ENCODE results near the gene RDH11.
"Not testable (repeated sequence)": the region's sequence is repeated elsewhere in the genome, so short reads cannot be mapped to it uniquely, and the experiment has no call there.

Gene RDH11, protein sequence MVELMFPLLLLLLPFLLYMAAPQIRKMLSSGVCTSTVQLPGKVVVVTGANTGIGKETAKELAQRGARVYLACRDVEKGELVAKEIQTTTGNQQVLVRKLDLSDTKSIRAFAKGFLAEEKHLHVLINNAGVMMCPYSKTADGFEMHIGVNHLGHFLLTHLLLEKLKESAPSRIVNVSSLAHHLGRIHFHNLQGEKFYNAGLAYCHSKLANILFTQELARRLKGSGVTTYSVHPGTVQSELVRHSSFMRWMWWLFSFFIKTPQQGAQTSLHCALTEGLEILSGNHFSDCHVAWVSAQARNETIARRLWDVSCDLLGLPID

DNA sequence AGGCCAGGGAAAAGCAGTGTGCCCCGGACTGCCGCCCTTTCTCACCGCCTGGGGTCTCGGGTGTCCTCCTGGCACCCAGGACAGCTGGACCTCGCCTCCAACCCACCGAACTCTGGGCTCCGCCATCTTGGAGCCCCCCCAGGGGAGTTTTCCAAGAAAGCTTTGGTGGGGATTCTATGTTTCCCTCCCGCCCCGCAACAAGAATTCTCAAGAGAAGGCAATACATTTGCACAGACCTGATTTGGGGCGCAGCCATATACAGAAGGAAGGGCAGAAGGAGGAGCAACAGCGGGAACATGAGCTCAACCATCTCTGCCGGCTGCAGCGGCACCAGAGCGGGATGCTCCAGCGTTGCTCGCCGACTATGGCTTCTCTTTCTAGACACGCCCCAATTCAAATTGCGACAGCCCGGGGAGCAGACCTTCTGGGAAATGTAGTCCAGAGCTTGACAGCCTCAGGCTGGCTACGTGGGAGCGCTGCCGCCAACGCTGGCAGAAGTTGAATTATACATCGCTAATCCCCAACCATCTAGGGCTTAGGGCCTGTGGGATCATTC is at the start of gene RDH11:
RDH11 (minus strand) TSS at position 371 of the 556 bp plus-strand sequence; CDS start at position 310, 61 bp downstream.
- DNase-seq (ENCODE audit: low spot score): peak; percentile 90

DNA sequence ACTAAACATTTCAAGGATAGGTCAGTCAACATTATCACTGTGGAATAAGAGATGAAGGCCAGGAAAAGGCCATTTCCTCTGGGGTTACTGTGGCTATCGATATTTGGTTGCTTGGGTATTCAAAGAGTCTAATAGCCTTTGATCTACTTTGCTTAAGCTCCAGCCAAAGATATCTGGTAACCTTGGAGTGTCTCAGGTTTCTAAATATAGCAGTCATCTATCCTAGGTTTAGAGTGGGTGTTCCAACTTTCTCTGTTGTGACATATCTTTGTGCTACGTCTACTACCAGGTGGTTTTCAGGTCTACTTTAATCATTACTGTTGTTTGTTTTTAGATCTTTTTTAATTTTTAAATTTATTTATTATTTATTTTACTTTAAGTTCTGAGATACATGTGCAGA is 48.5 kb upstream of the RDH11 start:
- no peak for DNase-seq (ENCODE audit: low spot score)

- no peak for DNase-seq (ENCODE audit: low spot score)
Observed at GRCh38 chr14:67738740-67739504, 43.4 kb upstream of the RDH11 start.

- no peak for DNase-seq (ENCODE audit: low spot score)
Observed at GRCh38 chr14:67736771-67737170, 41.2 kb upstream of the RDH11 start.

GRCh38 chr14:67735336-67736147 is 40.0 kb upstream of the RDH11 start:
- DNase-seq (ENCODE audit: low spot score): no peak

DNA sequence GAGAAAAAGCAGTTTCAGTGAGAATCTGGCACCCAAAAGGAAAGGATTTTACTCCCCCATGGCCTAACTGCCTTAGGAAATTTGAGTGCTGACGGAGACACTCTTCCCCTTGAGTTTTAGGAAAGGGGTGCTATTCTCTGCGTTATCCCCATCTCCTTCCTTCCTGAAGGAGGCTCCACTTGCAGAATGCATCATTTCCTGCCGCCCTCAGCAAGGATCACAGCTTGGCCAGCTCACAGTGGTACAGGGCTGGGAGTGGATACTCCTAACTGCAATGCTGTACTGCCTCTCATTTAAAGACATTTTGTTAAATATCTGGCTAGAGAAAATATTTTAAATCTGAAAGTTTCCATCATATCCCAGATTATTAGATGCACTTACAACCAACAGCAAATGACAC is 39.1 kb upstream of the RDH11 start:
- DNase-seq (ENCODE audit: low spot score): no peak

GRCh38 chr14:67733616-67734015 is 38.1 kb upstream of the RDH11 start:
- no peak for DNase-seq (ENCODE audit: low spot score)

DNA sequence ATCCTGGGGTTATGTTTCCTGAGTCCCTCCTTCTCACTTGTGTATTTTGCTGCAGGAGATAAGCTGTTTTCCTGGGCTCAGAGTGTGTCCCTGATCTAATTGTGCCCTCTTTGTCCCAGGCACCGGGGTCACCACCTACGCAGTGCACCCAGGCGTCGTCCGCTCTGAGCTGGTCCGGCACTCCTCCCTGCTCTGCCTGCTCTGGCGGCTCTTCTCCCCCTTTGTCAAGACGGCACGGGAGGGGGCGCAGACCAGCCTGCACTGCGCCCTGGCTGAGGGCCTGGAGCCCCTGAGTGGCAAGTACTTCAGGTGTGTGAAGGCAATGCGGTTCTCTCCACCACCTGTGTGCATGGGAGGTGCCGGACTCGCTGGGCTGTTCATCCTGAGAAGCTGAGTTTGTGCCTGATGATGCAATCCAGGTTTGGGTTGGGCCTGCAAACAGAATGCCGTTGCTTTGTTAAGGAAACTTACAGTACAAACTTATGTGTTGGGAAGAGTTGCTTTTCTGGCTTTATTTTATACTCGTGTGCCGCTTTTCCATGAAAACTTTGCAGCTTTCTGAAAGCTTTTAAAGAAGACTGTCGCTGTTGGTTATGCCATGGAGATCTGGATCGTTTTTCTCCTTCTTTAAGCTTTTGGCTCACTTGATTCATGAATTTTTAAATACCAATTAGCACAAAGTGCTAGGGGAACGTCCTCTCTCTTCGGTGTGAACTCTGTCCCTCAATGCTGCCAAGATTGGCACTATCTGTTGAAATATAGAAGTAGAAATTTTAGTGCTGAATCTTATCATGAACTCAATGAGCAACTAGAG is 33.7 kb upstream of the RDH11 start:
- no peak for DNase-seq (ENCODE audit: low spot score)

DNA sequence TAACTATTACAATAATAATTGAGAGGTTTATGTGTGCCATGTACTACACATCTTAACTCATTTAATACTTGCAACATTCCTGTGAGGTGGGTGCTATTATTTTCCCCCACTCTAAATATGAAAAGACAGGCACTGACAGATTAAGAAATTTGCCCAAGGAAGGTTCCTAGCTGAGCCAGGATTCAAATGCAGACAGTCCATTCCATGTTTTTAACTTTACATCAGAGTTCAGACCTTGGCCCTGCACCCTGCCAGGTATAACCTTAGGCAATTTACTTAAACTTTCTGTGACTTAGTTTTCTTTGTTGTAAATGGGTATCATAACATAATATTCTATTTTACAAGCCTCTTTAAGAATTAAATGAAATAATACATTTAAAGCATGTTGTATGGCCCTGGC is 32.7 kb upstream of the RDH11 start:
- no peak for DNase-seq (ENCODE audit: low spot score)

DNA sequence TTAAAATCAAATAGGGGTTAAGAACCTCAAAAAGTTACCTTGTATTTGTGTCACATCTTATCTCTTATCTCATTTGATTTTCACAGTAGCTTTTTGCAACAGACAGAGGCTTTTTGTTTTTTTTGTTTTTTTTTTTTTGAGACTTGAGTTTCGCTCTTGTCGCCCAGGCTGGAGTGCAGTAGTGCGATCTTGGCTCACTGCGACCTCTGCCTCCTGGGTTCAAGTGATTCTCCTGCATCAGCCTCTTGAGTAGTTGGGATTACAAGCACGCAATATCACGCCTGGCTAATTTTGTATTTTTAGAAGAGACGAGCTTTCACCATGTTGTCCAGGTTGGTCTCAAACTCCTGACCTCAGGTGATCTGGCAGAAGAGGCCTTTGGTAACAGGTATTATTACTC is 31.8 kb upstream of the RDH11 start:
- no peak for DNase-seq (ENCODE audit: low spot score)

DNA sequence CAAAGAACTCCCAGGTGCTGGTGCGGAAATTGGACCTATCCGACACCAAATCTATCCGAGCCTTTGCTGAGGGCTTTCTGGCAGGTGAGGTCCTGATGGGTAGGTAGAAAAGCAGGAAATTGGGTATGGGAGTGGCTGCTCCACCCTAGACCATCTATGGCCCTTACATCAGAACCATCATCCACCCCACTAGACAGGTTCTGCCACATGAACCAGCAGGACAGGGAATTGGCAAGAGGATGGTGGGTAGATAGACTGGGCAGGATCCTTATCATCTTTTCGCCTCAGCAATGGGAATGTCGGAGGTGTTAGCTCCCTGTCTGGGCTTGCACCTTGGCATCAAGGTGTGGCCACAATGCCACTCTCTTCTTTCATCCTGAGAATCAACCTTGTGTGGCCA is 29.6 kb upstream of the RDH11 start:
- no peak for DNase-seq (ENCODE audit: low spot score)

GRCh38 chr14:67722293-67722692 is 26.7 kb upstream of the RDH11 start:
- no peak for DNase-seq (ENCODE audit: low spot score)

DNA sequence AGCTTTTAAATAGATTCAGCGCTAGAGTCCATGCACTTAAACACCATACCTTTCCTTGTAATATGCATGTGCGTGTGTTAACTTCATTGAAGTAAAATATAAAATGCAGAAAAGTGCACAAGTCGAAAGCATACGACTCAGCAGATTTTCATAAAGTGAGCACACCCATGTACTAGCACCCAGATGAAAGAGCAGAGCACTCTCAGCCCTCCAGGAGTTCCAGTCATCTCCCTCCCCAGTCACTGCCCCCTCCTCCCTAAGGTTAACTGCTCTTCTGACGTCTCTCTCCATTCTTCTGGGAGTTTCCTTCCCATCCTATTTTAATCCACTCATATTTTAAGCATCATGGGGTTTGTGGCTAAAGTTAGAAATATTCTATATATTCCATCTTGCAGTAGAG is 26.3 kb upstream of the RDH11 start:
- DNase-seq (ENCODE audit: low spot score): no peak

- DNase-seq (ENCODE audit: low spot score): no peak
Observed at GRCh38 chr14:67719866-67720265, 24.3 kb upstream of the RDH11 start.

DNA sequence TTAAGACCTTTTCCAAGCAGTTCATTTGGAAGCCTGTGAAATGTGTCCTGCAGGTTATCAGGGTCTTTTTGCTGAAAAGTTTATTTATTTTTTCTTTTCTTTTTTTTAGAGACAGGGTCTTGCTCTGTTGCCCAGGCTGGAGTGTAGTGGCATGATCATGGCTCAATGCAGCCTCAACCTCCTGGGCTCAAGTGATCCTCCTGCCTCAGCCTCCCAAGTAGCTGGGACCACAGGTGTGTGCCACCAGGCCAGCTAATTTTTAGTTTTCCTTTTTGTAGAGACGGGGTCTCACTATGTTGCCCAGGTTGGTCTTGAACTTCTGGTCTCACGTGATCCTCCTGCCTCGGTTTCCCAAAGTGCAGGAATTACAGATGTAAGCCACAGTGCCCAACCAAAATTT is 23.8 kb upstream of the RDH11 start:
- not testable (repeated sequence) for DNase-seq (ENCODE audit: low spot score)

DNA sequence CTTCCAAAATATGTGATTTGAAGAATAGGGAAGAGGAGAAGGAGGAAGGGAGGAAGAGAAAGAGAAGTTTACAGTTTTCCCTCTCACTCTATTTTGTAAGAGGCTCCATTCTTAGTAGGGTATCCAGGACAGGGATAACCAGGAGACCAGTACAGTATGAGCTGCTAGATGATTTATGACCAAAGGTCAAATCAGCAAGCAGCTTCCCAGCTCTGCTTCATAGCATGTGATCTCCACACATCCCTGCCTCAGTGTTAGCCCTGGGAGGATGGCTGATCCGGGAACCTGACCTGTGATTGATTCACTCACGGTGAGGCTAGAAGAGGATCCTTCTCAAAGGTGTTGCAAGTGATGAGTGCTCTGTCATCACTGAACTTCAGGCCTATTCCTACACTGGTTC is 22.7 kb upstream of the RDH11 start:
- no peak for DNase-seq (ENCODE audit: low spot score)

DNA sequence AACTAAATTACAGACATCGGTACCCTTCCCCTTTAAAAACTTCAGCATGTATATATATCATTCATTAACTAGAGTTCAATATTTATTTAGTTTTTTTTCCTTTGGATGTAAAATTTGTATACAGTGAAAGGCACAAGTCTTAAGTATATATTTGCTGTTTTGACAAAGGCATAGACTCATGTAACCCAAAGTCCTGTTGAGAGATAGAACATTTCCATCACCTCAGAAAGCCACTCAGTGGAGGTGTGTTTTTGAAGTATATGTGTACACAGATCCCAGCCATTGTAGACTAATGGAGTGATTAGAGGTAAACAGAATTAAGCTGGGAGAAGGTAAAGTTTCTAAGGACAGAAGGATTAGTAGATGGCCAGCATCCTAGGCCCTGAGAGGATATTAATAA is 21.5 kb upstream of the RDH11 start:
- DNase-seq (ENCODE audit: low spot score): no peak

GRCh38 chr14:67710209-67710608 is 14.6 kb upstream of the RDH11 start:
- no peak for DNase-seq (ENCODE audit: low spot score)

DNA sequence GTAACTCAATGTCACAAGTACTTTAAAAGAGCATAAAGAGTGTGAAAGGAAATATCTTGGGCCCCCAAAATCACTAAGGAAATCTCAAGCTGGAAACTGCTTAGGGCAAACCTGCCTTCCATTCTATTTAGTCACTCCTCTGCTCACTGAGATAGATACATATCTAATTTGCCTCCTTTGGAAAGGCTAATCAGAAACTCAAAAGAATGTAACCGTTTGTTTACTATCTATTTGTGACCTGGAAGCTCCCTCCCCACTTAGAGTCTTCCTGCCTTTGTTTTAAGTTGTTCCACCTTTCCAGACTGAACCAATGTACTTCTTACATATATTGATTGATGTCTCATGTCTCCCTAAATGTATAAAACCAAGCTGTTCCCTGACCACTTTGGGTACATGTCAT is 14.2 kb upstream of the RDH11 start:
- DNase-seq (ENCODE audit: low spot score): not testable (repeated sequence)

DNA sequence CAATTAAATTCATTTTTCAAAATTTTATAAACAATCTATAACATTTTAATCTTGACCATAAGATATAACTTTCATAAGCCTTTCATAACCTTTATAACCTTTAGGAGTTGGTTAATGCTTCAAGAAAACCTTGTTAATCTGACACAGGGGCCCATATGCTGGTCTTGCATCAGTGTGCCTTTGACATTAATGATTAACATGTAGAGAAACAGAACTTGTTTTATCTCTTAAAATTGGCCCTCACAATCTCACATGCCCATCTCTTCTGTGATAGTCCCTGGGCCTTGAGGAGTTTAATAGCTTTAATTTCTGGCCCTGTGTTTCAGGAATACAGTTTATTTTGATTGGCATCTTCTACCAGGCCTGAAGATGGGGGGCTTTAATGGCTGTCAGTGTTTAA is 13.8 kb upstream of the RDH11 start:
- not testable (repeated sequence) for DNase-seq (ENCODE audit: low spot score)

DNA sequence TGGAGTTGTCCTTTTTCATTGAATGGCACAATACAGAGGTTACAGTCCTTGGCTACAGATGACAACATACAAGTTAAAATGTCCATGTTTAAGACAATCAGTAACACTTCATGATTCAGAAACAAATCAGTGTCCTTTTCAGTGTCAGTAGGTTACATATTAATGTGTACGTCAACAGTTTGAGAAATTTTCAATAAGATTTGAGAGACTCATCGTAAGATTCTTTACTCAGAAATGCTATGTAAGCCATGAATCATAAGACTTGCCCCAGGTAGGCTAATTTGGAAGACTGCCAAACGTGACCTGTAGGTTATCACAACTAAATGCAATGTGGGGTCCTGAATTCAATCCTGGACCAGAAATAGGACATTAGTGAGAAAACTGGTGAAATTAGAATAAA is 9.6 kb upstream of the RDH11 start:
- no peak for DNase-seq (ENCODE audit: low spot score)

Measured in hematopoietic multipotent progenitor cell treated with erythropoietin and hydrocortisone succinate and interleukin-3 and kit ligand, for 17 days (in vitro differentiated cells).